ENCODE measurements around the gene GPATCH3.

GPATCH3 gene

DNA sequence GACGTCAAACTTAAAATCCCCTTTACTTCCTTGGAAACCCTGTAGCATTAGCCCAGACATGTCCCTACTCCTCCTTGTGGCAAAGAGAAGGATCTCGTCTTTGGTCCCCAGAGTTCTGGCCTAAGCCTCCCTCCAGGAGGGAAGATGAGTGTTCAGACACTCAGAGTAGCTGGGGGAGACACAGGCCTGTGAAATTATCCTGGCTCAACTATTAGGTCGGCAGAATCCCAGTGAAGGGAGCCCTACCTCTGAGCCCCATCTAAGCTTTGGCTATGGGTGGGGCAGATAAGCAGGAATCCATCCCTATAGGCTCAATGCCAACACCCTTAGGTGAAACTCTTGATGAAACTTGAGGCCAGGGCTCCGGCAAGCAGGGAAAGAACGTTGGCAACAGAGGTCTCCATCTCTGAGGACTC, 39.0 kb downstream of the GPATCH3 start:
- H3K27ac ChIP-seq (ENCODE audit: low read length) = no peak overlapping the region
- no peaks in the 10 kb centered on the region for H3K36me3 ChIP-seq (ENCODE audit: control insufficient read depth, low read depth, low read length)
- no peak overlapping the region for H3K4me3 ChIP-seq (ENCODE audit: low read length)
- H3K9me3 ChIP-seq (ENCODE audit: control insufficient read depth, low read depth, low read length) = no peaks in the 10 kb centered on the region
- H3K4me1 ChIP-seq (ENCODE audit: control insufficient read depth, low read depth, low read length) = peaks cover 5% of the 10 kb centered on the region
- no peak overlapping the region for H3K9ac ChIP-seq (ENCODE audit: low read length)
- H3K27me3 ChIP-seq (ENCODE audit: control insufficient read depth, insufficient read depth, low read length) = peaks cover 12% of the 10 kb centered on the region

DNA sequence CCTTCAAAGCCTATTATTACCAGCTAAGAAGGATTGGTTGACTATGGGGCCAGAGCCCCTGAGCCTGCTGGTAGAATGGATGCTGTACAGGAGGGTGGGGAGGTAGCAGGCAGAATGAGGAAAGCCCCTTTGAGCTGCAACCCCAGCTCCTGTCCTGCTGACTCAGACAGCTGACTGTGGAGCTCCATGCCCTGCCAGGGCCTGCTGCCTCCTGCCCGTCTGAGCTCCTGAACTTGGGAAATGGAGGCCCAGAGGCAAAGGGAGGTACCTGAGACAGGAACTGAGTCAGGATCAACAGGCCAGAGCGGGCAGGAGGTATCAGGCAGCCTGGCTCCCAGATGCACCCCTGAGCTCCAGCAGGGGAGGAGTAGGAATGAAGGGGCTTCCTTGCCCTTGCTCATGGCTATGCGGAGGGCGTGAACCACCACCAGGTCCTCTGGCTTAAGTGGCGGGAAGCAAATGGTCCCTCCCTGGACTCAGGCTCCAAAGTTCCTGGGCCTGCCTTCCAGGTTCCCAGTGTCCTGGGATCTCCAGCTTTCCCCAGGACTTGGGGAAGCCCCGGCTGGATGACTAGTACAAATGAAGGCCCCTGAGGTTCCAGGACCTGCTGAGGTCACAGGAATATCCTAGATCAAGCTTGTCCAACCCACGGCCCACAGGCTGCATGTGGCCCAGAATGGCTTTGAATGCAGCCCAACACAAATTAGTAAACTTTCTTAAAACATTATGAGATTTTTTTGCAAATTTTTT, 41.2 kb downstream of the GPATCH3 start:
- no peak overlapping the region for H3K27ac ChIP-seq (ENCODE audit: low read length)
- H3K4me1 ChIP-seq (ENCODE audit: control insufficient read depth, low read depth, low read length) = peaks cover 5% of the 10 kb centered on the region

DNA sequence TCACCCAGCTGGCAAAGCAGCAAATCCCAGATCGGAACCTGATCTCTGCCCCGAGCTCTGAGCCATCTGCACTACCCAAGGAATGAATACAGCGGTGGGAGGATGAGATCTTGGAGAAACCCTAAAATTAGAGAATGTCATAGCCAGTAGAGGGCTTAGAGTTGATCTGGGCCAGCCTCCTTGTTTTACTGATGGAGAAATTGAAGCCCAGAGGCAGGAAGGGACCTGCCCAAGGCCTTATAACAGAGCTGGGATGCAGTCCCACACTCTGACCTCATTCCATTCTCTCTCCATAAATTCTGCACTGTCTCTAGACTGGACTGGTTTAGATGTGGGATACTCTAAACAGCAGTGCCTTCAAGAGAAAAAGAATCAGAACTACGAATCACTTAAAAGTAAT, 42.1 kb downstream of the GPATCH3 start:
- H3K4me3 ChIP-seq (ENCODE audit: low read length) = no peak overlapping the region
- H3K4me1 ChIP-seq (ENCODE audit: control insufficient read depth, low read depth, low read length) = peaks cover 5% of the 10 kb centered on the region
- no peaks in the 10 kb centered on the region for H3K36me3 ChIP-seq (ENCODE audit: control insufficient read depth, low read depth, low read length)
- no peaks in the 10 kb centered on the region for H3K9me3 ChIP-seq (ENCODE audit: control insufficient read depth, low read depth, low read length)
- no peak overlapping the region for H3K9ac ChIP-seq (ENCODE audit: low read length)
- no peaks in the 10 kb centered on the region for H3K27me3 ChIP-seq (ENCODE audit: control insufficient read depth, insufficient read depth, low read length)
- H3K27ac ChIP-seq (ENCODE audit: low read length) = no peak overlapping the region

More for the DNA sequence above, 41.2 kb downstream of the GPATCH3 start:
- Histone ChIP-seq H3K4me3 (ENCODE audit: low read length) (no peak overlapping the region), H3K36me3 (ENCODE audit: control insufficient read depth, low read depth, low read length) (no peaks in the 10 kb centered on the region), H3K9ac (ENCODE audit: low read length) (no peak overlapping the region), H3K9me3 (ENCODE audit: control insufficient read depth, low read depth, low read length) (no peaks in the 10 kb centered on the region), H3K27me3 (ENCODE audit: control insufficient read depth, insufficient read depth, low read length) (peaks cover 7% of the 10 kb centered on the region)

DNA sequence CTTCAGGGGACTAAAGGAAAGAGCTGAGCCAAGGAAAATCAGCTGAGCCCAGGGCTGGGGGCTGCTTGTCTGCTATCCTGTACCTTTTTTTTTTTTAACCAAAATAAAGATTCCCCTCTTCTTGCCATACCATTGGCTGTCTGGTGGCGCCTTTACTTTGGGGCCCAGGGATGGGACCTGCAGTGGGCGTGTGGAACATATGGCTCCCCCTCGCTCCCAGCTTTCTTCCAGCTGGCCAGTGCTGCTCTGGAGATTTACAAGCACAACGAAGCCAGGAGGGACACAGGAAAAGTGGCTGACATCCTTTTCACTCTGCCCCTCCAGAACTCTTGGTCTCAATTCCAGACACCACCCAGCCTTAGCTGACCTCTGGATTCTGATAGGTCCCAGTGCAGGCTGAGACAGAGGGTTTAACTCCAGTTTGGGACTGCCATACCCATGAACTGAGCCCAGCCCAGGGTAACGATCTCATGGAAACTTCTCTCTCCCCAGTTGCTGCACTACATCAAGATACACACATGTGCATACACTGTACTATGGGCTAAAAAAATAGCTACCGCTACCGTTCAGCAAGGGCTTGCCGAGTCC, 42.7 kb downstream of the GPATCH3 start:
- no peak overlapping the region for H3K4me3 ChIP-seq (ENCODE audit: low read length)
- no peak overlapping the region for H3K9ac ChIP-seq (ENCODE audit: low read length)
- no peaks in the 10 kb centered on the region for H3K9me3 ChIP-seq (ENCODE audit: control insufficient read depth, low read depth, low read length)
- no peak overlapping the region for H3K27ac ChIP-seq (ENCODE audit: low read length)
- H3K27me3 ChIP-seq (ENCODE audit: control insufficient read depth, insufficient read depth, low read length) = no peaks in the 10 kb centered on the region
- H3K36me3 ChIP-seq (ENCODE audit: control insufficient read depth, low read depth, low read length) = no peaks in the 10 kb centered on the region
- H3K4me1 ChIP-seq (ENCODE audit: control insufficient read depth, low read depth, low read length) = peaks cover 5% of the 10 kb centered on the region

DNA sequence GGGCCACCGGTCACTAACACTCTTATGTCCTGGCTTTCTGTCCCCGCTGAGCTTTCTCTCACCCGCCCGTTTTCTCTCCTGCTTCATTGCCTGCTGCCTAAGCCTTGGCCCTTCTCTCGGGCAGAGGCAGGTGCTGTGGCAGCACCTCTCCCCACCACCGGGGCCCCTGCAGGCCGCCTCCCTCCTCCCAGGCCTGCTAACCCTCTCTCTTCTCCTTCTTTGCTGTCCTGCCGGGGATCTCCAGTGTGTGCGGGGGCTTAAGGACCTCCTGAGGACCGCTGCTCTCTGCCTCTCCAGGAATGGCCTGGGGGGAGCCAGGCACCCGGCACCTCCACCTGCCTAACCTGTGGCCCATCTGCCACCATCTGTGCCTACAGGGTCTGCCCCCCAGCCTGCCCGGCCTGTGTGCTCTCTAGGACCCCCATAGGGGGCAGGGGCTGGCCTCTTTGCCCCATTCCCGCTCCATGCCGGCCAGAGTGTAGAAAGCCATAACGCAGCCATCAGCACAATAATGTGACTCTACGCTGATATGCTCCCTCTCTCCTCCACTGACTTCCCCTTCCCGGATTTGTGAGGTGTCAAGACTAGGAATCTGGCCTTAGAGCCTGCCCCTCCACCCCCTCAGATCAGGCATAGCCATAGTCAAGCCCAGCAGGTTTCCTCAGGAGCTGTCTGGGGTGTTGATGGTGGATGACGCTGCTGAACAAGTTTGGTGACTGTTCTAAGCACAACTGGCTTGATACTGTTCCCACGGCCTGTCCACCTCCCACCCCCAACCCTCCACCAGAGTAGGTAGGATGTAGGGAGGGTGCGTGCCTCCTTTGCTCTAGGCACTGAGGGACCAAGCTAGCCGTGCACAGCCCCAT, 43.4 kb downstream of the GPATCH3 start:
- Histone ChIP-seq H3K9ac (ENCODE audit: low read length) (no peak overlapping the region), H3K9me3 (ENCODE audit: control insufficient read depth, low read depth, low read length) (no peaks in the 10 kb centered on the region), H3K4me3 (ENCODE audit: low read length) (no peak overlapping the region), H3K36me3 (ENCODE audit: control insufficient read depth, low read depth, low read length) (peaks cover 3% of the 10 kb centered on the region), H3K4me1 (ENCODE audit: control insufficient read depth, low read depth, low read length) (no peaks in the 10 kb centered on the region), H3K27me3 (ENCODE audit: control insufficient read depth, insufficient read depth, low read length) (no peaks in the 10 kb centered on the region), H3K27ac (ENCODE audit: low read length) (no peak overlapping the region)

DNA sequence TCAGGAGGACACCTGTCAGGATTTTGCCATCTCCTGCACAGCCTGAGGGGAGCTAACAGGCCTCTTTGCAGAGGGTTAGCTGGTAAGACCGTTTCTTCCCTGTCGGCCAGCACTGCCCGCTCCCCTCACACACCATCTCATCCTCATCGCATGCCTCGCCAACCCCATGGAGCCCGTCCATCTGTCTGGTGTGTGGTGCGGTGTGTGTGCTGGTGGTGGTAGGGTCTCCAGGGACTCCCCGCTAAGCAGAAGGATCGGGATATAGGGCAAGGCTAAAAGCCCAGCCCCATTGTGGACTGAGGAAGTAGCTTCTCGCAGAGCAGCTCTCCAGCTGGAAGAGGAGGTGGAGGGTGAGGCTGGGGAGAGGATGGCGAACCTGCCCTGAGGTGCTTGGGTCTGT, 44.1 kb downstream of the GPATCH3 start:
- no peaks in the 10 kb centered on the region for H3K4me1 ChIP-seq (ENCODE audit: control insufficient read depth, low read depth, low read length)
- no peak overlapping the region for H3K27ac ChIP-seq (ENCODE audit: low read length)
- H3K36me3 ChIP-seq (ENCODE audit: control insufficient read depth, low read depth, low read length) = peaks cover 9% of the 10 kb centered on the region
- no peaks in the 10 kb centered on the region for H3K9me3 ChIP-seq (ENCODE audit: control insufficient read depth, low read depth, low read length)
- no peaks in the 10 kb centered on the region for H3K27me3 ChIP-seq (ENCODE audit: control insufficient read depth, insufficient read depth, low read length)
- H3K9ac ChIP-seq (ENCODE audit: low read length) = no peak overlapping the region
- no peak overlapping the region for H3K4me3 ChIP-seq (ENCODE audit: low read length)

DNA sequence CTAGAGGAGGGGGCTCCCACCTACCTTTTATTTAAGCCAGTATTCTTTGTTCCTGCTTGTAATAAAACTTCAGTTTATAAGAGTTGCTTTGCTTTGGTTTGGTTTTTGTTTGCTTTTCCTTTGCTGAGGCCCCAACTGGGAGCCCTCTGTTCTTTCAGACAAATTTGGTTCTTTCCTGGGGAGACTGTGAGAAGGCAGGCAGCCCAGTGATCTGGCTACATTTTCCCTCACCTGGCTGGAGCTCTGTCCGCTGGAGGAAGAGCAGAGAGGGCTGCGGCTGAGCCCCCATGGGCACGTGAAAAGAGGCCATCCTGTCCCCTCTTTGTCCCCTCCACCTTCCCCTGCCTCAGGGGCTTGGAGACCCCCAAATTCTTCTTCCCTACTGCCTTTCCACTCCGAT, 44.6 kb downstream of the GPATCH3 start:
- Histone ChIP-seq H3K4me3 (ENCODE audit: low read length) (no peak overlapping the region), H3K4me1 (ENCODE audit: control insufficient read depth, low read depth, low read length) (no peaks in the 10 kb centered on the region), H3K9ac (ENCODE audit: low read length) (no peak overlapping the region), H3K27ac (ENCODE audit: low read length) (no peak overlapping the region), H3K27me3 (ENCODE audit: control insufficient read depth, insufficient read depth, low read length) (no peaks in the 10 kb centered on the region), H3K9me3 (ENCODE audit: control insufficient read depth, low read depth, low read length) (no peaks in the 10 kb centered on the region), H3K36me3 (ENCODE audit: control insufficient read depth, low read depth, low read length) (peaks cover 15% of the 10 kb centered on the region)

DNA sequence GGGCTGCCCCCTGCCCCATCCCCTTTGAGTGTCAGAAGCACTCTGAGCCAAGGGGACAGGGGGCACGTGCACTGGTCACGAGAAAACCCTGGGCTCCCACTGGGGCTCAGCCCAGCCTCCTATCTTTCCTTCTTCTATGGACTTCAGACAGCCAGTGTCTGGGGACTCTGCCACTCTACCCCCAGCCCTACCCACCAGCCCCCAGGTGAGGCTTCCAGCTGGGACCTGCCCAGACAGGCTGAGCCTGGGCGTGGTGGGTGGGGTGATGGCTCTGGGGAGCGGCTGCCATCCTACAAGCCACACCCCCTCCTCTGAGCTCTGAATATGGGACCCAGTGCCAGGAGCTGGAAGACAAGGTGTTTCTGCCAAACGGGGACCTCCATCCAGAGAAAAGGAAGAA, 45.4 kb downstream of the GPATCH3 start:
- no peak overlapping the region for H3K9ac ChIP-seq (ENCODE audit: low read length)
- no peak overlapping the region for H3K4me3 ChIP-seq (ENCODE audit: low read length)
- H3K27me3 ChIP-seq (ENCODE audit: control insufficient read depth, insufficient read depth, low read length) = no peaks in the 10 kb centered on the region
- H3K27ac ChIP-seq (ENCODE audit: low read length) = no peak overlapping the region
- peaks cover 22% of the 10 kb centered on the region for H3K36me3 ChIP-seq (ENCODE audit: control insufficient read depth, low read depth, low read length)
- H3K9me3 ChIP-seq (ENCODE audit: control insufficient read depth, low read depth, low read length) = no peaks in the 10 kb centered on the region
- no peaks in the 10 kb centered on the region for H3K4me1 ChIP-seq (ENCODE audit: control insufficient read depth, low read depth, low read length)

DNA sequence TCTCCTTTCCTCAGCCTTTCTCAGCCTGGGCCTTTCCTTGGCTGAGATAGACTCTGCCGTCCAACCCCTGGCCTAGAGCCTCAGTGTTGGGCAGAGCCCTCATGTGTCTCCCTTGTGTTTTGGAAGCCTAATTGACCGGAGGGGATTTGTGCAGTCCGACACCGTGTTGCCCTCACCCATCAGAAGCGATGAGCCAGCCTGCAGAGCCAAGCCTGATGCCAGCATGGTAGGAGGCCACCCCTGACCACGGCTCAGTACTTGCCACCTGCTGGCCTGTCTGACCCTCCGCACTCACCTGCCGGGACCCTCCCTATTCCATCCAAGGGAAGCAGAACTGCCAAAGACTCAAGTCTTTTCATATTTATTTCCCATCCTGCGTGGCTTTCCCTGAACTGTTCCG, 46.7 kb downstream of the GPATCH3 start:
- no peaks in the 10 kb centered on the region for H3K9me3 ChIP-seq (ENCODE audit: control insufficient read depth, low read depth, low read length)
- no peaks in the 10 kb centered on the region for H3K4me1 ChIP-seq (ENCODE audit: control insufficient read depth, low read depth, low read length)
- no peaks in the 10 kb centered on the region for H3K27me3 ChIP-seq (ENCODE audit: control insufficient read depth, insufficient read depth, low read length)
- no peak overlapping the region for H3K9ac ChIP-seq (ENCODE audit: low read length)
- no peak overlapping the region for H3K4me3 ChIP-seq (ENCODE audit: low read length)
- no peak overlapping the region for H3K27ac ChIP-seq (ENCODE audit: low read length)
- peaks cover 31% of the 10 kb centered on the region for H3K36me3 ChIP-seq (ENCODE audit: control insufficient read depth, low read depth, low read length)

DNA sequence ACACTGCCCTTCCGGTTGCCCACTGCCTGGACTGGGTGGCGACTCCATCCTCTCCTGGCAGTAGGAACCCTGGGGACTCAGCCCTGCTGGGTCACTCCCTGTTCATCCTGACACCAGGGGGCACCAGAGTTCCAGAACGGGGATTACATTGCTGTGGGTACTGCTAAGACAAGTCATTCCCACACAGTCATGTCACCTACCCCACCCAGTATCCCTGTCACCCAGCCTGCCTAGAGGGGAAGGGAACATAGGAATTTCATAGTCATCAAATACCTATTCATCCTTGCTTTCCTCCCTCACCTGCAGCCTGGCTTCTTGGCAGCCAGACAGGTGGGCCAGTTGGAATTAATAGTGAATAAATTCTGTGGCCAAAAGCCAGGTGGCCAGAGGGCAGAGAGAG, 47.1 kb downstream of the GPATCH3 start:
- no peak overlapping the region for H3K4me3 ChIP-seq (ENCODE audit: low read length)
- H3K27ac ChIP-seq (ENCODE audit: low read length) = no peak overlapping the region
- peaks cover 34% of the 10 kb centered on the region for H3K36me3 ChIP-seq (ENCODE audit: control insufficient read depth, low read depth, low read length)
- H3K27me3 ChIP-seq (ENCODE audit: control insufficient read depth, insufficient read depth, low read length) = no peaks in the 10 kb centered on the region
- H3K9ac ChIP-seq (ENCODE audit: low read length) = no peak overlapping the region
- H3K4me1 ChIP-seq (ENCODE audit: control insufficient read depth, low read depth, low read length) = no peaks in the 10 kb centered on the region
- no peaks in the 10 kb centered on the region for H3K9me3 ChIP-seq (ENCODE audit: control insufficient read depth, low read depth, low read length)

DNA sequence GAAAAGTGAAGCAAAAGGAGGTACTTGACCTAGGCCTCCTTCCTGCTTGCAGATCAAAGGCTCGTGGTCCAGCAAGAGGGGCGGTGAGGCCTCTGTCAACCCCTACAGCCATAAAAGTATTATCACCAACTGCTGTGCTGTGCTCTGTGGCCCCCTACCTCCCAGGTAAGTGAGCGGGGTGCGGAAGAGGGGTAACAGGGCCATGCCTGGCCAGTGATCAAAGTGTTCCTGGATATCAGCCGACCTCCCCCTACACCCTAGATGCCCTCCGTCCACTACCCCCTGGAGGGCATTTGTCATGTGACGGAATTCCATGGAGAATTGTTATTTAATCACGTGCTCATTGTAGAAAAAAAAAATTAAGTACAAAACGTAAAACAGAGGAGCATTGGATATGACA, 47.6 kb downstream of the GPATCH3 start:
- H3K27me3 ChIP-seq (ENCODE audit: control insufficient read depth, insufficient read depth, low read length) = no peaks in the 10 kb centered on the region
- no peak overlapping the region for H3K9ac ChIP-seq (ENCODE audit: low read length)
- H3K36me3 ChIP-seq (ENCODE audit: control insufficient read depth, low read depth, low read length) = peaks cover 34% of the 10 kb centered on the region
- H3K27ac ChIP-seq (ENCODE audit: low read length) = no peak overlapping the region
- no peak overlapping the region for H3K4me3 ChIP-seq (ENCODE audit: low read length)
- no peaks in the 10 kb centered on the region for H3K9me3 ChIP-seq (ENCODE audit: control insufficient read depth, low read depth, low read length)
- H3K4me1 ChIP-seq (ENCODE audit: control insufficient read depth, low read depth, low read length) = no peaks in the 10 kb centered on the region
